NB4 (cell line): Measurements from ENCODE around the gene TALDO1.
A peak's percentile ranks its signal among the peaks of the same experiment; 100 is the strongest.

Experiments used
- DNase-seq: peaks from one replicate; pipeline ENCODE4 v3.0.0; 2010; ENCODE audit warnings: low read depth
- H3K4me3 ChIP-seq: one replicate; pipeline ENCODE4 v1.5.1; 2011; ENCODE audit warnings: mild to moderate bottlenecking, low read depth, low read length, moderate library complexity
- MYC ChIP-seq: IDR thresholded peaks from 2 replicates; pipeline ENCODE4 v1.6.1; 2011; ENCODE audit warnings: low read depth, low read length
- POLR2A ChIP-seq: IDR thresholded peaks from 2 replicates; pipeline ENCODE4 v1.6.1; 2011; ENCODE audit warnings: mild to moderate bottlenecking; ENCODE audit not compliant: insufficient read length; ENCODE audit errors: extremely low read depth
- TF ChIP-seq, protein P1 (sequence below): IDR thresholded peaks from one replicate; pipeline ENCODE4 v1.5.1; 2012; ENCODE audit warnings: low read depth, low read length
- TF ChIP-seq, protein P2 (sequence below): IDR thresholded peaks from 2 replicates; pipeline ENCODE4 v1.6.1; 2011; ENCODE audit warnings: low read depth, low read length

TALDO1 gene

DNA sequence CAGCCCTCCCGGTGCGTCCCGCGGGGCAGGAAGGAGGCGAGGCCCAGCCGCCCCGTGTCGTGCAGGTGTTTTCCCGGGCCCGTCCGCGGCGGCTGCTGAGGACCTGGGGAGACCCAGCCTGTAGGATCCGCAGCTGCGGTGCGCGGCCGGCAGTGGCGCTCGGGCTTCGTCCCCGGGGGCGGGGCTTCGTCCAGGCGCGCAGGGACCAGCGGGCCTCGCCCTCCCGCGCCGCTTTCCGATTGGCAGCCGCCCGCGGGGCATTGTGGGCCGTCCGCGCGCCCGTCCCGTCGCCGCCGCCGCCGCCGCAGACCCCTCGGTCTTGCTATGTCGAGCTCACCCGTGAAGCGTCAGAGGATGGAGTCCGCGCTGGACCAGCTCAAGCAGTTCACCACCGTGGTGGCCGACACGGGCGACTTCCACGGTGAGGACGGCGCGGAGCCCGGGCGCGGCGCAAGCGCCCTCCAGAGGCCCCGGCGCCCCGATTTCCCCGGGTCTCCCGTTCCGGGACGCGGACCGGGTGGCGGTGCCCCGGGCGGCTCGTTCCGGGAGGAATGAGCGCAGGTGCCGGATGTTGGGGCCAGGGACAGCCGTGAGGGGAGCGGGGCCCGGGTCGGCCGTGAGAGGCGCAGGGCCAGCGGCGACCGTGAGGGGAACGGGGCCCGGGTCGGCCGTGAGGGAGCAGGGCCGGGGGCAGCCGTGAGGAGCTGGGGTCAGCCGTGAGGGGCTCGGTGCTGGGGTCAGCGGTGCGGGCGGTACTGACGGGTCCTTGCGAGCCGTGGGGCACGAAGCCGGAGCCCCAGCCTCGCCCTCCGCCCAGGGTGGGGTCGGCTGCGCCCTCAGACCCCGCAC, at the start of gene TALDO1:
Gene TALDO1, plus strand, starts transcription at position 307 of the 849 bp plus-strand sequence. Its CDS starts 18 bp downstream, at position 325.
- peak within 1 kb of the TSS; percentile 85 for H3K4me3 ChIP-seq
- TF ChIP-seq POLR2A (peak; percentile 83), MYC (no peak; the same call in 1 of the 2 replicates)
- TF ChIP-seq, protein P1, sequence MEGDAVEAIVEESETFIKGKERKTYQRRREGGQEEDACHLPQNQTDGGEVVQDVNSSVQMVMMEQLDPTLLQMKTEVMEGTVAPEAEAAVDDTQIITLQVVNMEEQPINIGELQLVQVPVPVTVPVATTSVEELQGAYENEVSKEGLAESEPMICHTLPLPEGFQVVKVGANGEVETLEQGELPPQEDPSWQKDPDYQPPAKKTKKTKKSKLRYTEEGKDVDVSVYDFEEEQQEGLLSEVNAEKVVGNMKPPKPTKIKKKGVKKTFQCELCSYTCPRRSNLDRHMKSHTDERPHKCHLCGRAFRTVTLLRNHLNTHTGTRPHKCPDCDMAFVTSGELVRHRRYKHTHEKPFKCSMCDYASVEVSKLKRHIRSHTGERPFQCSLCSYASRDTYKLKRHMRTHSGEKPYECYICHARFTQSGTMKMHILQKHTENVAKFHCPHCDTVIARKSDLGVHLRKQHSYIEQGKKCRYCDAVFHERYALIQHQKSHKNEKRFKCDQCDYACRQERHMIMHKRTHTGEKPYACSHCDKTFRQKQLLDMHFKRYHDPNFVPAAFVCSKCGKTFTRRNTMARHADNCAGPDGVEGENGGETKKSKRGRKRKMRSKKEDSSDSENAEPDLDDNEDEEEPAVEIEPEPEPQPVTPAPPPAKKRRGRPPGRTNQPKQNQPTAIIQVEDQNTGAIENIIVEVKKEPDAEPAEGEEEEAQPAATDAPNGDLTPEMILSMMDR, result no peak
- peak; percentile 92 for DNase-seq

GRCh38 chr11:697811-698311, 49.4 kb upstream of the TALDO1 start:
- TF ChIP-seq, protein P1, result no peak
- TF ChIP-seq MYC, result no peak
- TF ChIP-seq, protein P2, sequence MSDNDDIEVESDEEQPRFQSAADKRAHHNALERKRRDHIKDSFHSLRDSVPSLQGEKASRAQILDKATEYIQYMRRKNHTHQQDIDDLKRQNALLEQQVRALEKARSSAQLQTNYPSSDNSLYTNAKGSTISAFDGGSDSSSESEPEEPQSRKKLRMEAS, result no peak
- no peak for TF ChIP-seq POLR2A
- no peak for DNase-seq
- H3K4me3 ChIP-seq, result no peak overlapping the region

DNA sequence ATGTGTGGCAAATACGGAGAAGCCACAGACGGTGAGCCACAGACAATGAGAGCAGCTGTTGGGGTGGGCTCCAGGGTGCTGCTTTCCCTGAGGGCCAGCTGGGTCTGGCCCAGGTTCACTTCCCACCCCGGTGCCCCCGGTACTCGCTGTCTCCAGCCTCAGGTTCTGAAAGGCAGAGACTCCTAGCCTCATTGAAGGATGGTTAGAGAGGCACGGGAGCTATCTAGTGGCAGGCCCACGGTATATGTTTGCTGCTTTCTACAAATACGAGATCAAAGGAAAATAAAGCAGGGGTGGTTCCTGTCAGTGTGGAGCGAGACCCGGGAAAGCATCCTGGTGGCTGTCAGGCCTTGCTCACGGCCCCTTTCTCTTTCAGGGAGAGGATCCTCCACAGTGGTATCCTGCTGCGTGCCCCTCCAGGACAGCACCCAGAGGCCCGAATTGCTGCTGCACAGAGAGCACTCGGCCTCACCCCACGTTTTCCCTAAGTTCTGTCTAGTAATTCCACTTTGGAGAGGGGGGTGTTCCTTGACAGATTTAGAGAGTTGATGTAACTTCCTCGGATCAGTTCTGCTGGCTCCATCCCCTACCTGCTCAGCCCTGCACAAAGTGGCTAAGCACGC, 48.7 kb upstream of the TALDO1 start:
- H3K4me3 ChIP-seq, result no peak overlapping the region
- no peak for DNase-seq
- TF ChIP-seq POLR2A, result no peak
- TF ChIP-seq, protein P1, result no peak
- TF ChIP-seq, protein P2, result no peak
- TF ChIP-seq MYC, result no peak

DNA sequence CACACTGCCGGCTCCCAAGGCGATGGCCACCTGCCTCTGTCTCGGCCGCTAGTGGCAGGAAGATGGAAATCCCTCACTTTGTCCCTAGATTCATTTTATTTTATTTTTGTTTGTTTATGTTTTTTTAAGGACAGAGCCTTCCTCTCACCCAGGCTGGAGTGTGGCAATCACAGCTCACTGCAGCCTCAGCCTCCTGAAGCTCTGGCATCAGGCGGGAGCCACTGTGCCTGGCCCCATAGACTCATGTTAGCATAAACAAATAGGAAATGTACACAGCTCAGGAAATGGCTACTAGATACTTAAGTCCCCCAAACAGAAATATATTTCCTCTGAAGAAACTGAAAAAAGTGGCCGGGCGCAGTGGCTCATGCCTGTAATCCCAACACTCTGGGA, 48.2 kb upstream of the TALDO1 start:
- DNase-seq, result no peak
- TF ChIP-seq, protein P2, result no peak
- TF ChIP-seq POLR2A (no peak), MYC (no peak)
- TF ChIP-seq, protein P1, result no peak
- no peak overlapping the region for H3K4me3 ChIP-seq

DNA sequence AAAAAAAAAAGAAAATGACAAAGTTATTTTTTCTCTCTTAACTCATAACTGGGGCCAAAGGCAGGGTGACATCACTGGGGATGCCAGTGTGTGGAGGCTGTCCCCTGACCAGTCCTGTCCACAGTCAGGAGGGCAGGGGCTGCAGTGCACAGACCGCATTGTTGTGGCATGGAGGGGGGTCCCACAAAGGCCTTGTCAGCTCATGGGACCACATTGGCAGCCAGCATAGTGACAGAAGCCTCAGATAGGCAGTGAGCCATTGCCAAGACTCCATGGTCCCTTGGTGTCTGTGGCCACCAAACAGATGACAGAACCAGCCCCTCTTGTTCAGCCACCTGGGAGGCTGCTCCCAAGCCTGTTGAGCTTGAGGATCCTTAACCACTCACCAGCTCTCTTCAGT, 47.5 kb upstream of the TALDO1 start:
- DNase-seq, result no peak
- TF ChIP-seq POLR2A (no peak), MYC (no peak)
- TF ChIP-seq, protein P1, result no peak
- TF ChIP-seq, protein P2, result no peak
- H3K4me3 ChIP-seq, result no peak overlapping the region
